Calu3 (cell line): ENCODE data around the gene LRIG3. TPM values are rescaled to one million over a fixed set of nuclear protein-coding genes. Genes with fewer than 3 reads are reported as not detected.

Experiments used
- BruUV-seq: library from RNA; stranded (reverse); fragments of 400-500 nt; replicated peaks from 2 replicates; lab custom pipeline; 2021; lab: Mats Ljungman, UMichigan
- CTCF ChIA-PET: fragments of 300-600 bp; sonication (Branson Sonifier 250); formaldehyde crosslinking; loops from one replicate; lab custom pipeline; 2022; ENCODE audit warnings: antibody characterized with exemption; lab: Charles Lee
- DNase-seq: peaks from one replicate; pipeline ENCODE4 v3.0.0; 2022
- H3K27ac Mint-ChIP-seq: one replicate; pipeline ENCODE4 v1.8.0; 2022; ENCODE audit warnings: mixed read lengths; ENCODE audit not compliant: unreplicated experiment
- H3K27me3 Mint-ChIP-seq: one replicate; pipeline ENCODE4 v1.8.0; 2022; ENCODE audit warnings: mixed read lengths; ENCODE audit not compliant: unreplicated experiment
- H3K36me3 Mint-ChIP-seq: one replicate; pipeline ENCODE4 v1.8.0; 2022; ENCODE audit warnings: mild to moderate bottlenecking, moderate library complexity, mixed read lengths; ENCODE audit not compliant: insufficient read depth, unreplicated experiment
- H3K4me1 Mint-ChIP-seq: one replicate; pipeline ENCODE4 v1.8.0; 2022; ENCODE audit warnings: mild to moderate bottlenecking, low read depth, mixed read lengths; ENCODE audit not compliant: unreplicated experiment
- H3K4me3 Mint-ChIP-seq: one replicate; pipeline ENCODE4 v1.8.0; 2022; ENCODE audit warnings: mild to moderate bottlenecking, low read depth, moderate library complexity, mixed read lengths; ENCODE audit not compliant: unreplicated experiment
- H3K9me3 Mint-ChIP-seq: one replicate; pipeline ENCODE4 v1.8.0; 2022; ENCODE audit warnings: low read depth, mixed read lengths; ENCODE audit not compliant: unreplicated experiment
- intact Hi-C: fragments of 100-400 bp; cut with micrococcal nuclease; formaldehyde crosslinking; loops from one replicate; pipeline ENCODE4 v1.10.0; 2022; ENCODE audit not compliant: unreplicated experiment
- total RNA-seq: library from RNA; stranded (reverse); gene quantifications from 2 replicates; pipeline ENCODE4 v1.2.3, GENCODE V29; 2022
- TF ChIP-seq, protein P1 (sequence below): fragments of 200-600 bp; IDR thresholded peaks from one replicate; pipeline ENCODE4 v1.8.0; 2022; ENCODE audit warnings: antibody characterized with exemption; ENCODE audit not compliant: unreplicated experiment

The LRIG3 gene
- total RNA-seq, 1 experiment from 2014 or later, result 357 TPM

DNA sequence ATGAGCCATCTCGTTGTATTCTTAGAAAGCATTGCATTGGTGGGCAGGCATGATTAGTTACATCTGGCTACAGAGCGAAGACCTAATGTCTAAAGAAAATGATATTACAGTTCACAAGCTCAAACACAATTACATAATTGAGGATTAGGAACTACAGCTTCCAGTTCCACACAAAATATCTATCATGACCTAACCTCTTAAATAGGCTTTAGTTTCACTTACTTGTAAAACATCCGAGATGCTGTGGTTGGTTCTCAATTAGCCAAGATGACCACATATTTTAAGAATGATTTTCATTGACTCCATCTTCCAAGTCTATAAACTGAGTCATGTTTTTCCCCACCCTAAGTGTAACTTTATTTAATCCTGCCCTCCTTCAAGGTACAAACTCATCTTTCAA is 69.5 kb downstream of the LRIG3 start:
- CTCF ChIA-PET, result no interaction called here
- intact Hi-C loops, result no loop called here
- BruUV-seq, result no TSS peak
- H3K4me3 Mint-ChIP-seq, result no peak overlapping the region
- no peak for DNase-seq
- no peaks in the 10 kb centered on the region for H3K9me3 Mint-ChIP-seq
- TF ChIP-seq, protein P1, sequence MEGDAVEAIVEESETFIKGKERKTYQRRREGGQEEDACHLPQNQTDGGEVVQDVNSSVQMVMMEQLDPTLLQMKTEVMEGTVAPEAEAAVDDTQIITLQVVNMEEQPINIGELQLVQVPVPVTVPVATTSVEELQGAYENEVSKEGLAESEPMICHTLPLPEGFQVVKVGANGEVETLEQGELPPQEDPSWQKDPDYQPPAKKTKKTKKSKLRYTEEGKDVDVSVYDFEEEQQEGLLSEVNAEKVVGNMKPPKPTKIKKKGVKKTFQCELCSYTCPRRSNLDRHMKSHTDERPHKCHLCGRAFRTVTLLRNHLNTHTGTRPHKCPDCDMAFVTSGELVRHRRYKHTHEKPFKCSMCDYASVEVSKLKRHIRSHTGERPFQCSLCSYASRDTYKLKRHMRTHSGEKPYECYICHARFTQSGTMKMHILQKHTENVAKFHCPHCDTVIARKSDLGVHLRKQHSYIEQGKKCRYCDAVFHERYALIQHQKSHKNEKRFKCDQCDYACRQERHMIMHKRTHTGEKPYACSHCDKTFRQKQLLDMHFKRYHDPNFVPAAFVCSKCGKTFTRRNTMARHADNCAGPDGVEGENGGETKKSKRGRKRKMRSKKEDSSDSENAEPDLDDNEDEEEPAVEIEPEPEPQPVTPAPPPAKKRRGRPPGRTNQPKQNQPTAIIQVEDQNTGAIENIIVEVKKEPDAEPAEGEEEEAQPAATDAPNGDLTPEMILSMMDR, result no peak
- no peak overlapping the region for H3K27ac Mint-ChIP-seq
- H3K27me3 Mint-ChIP-seq, result no peaks in the 10 kb centered on the region
- peaks cover 29% of the 10 kb centered on the region for H3K36me3 Mint-ChIP-seq
- peaks cover 2% of the 10 kb centered on the region for H3K4me1 Mint-ChIP-seq

DNA sequence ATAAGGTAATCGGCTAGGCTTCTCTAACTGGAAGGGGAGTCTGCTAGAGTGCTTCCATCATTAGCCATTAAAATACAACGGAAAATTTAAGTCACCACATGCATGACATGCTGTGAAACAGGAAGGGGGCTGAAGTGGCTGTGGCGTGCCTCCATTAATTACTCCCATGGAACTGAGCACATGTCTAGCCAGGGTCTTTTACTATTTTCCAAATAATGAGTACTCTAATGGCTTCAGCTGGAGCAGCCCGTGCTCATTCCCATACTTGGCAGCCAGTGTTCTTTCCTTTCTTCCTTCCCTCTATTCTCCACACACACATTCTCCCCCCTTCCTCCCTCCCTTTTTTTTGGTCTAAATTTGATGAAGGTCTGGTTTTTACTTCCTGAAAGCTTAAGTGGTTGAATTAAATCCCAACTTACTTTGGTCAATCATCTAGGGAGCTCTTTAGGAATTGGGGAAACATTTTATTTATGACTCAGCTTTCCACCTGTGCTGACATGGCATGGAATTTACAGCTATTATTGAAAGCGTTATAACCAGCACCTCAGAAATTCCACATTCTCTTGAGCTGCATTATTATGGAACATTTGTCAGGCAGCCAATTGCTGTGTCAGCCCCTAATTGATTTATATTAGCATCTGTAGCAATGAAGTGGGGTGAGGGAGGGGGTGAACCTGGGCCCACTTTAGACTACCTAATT is 72.3 kb downstream of the LRIG3 start:
- BruUV-seq, result no TSS peak
- Mint-ChIP-seq H3K4me3 (no peak overlapping the region), H3K27me3 (no peaks in the 10 kb centered on the region), H3K9me3 (no peaks in the 10 kb centered on the region), H3K36me3 (peaks cover 17% of the 10 kb centered on the region), H3K4me1 (no peaks in the 10 kb centered on the region), H3K27ac (no peak overlapping the region)
- TF ChIP-seq, protein P1, result no peak
- CTCF ChIA-PET, result no interaction called here
- no peak for DNase-seq
- intact Hi-C loops, result no loop called here

DNA sequence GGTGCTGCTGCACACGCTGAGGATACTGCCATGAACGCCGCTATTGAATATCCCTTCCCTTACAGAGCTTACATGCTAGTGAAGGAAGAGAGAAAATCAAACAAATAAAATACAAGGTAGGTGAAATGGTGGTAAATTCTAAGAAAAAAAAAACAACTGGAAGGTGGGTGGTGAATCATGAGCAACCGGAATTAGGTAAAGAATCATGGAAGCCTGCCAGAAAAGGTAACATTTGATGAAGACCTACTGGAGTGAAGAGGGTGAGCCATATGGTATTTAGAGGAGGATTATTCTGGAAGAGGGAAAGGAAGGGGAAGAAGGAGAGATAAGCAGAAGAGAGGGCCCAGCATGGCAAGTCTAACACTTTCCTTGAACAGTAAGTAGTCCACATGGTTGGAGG is 76.1 kb downstream of the LRIG3 start:
- H3K27ac Mint-ChIP-seq, result no peak overlapping the region
- no TSS peak for BruUV-seq
- no peak for DNase-seq
- TF ChIP-seq, protein P1, result no peak
- no peaks in the 10 kb centered on the region for H3K4me1 Mint-ChIP-seq
- intact Hi-C loops, result no loop called here
- H3K4me3 Mint-ChIP-seq, result no peak overlapping the region
- CTCF ChIA-PET, result interaction anchor here (0.7 kb wide), 1 partner anchor 66 kb away, joined by 3 read pairs; no protein-coding TSS in a partner anchor
- H3K9me3 Mint-ChIP-seq, result peaks cover 5% of the 10 kb centered on the region
- peaks cover 17% of the 10 kb centered on the region for H3K36me3 Mint-ChIP-seq
- H3K27me3 Mint-ChIP-seq, result no peaks in the 10 kb centered on the region

DNA sequence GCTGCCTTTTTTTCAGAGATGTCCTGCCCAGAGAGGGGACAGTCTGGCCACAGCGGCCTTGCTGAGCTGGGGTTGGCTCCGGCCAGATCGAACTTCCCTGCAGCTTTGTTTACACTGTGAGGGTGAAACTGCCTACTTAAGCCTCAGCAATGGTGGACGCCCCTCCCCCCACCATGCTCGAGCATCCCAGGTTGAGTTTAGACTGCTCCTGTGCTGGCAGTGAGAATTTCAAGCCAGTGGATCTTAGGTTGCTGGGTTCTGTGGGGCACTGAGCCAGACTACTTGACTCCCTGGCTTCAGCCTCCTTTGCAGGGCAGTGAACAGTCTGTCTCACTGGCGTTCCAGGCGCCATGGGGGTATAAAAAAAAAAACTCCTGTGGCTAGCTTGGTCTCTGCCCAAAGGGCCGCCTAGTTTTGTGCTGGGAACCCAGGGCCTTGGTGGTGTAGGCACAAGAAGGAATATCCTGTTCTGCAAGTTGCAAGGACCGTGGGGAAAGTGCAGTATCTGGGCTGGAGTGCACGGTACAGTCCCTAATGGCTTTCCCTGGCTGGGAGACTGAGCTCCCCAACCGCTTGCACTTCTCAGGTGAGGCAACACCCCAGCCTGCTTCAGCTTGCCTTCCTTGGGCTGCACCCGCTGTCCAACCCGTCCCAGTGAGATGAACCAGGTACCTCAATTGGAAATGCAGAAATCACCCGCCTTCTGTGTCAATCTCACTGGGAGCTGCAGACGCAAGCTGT is 79.1 kb downstream of the LRIG3 start:
- intact Hi-C loops, result no loop called here

More for the DNA sequence above, 79.1 kb downstream of the LRIG3 start:
- BruUV-seq, result no TSS peak
- Mint-ChIP-seq H3K27ac (no peak overlapping the region), H3K4me1 (no peaks in the 10 kb centered on the region), H3K4me3 (no peak overlapping the region), H3K9me3 (peaks cover 20% of the 10 kb centered on the region), H3K27me3 (no peaks in the 10 kb centered on the region), H3K36me3 (peaks cover 37% of the 10 kb centered on the region)
- DNase-seq, result no peak
- TF ChIP-seq, protein P1, result no peak
- CTCF ChIA-PET, result interaction anchor here (0.6 kb wide), 1 partner anchor 390 kb away, joined by 4 read pairs; no protein-coding TSS in a partner anchor
